C4-2B (cell line): ENCODE results near the gene LRRC66.

Experiments
- H3K27ac ChIP-seq: fragments of 450-650 bp; 2 replicates; pipeline ENCODE4 v1.5.1; 2017
- ZFX ChIP-seq: fragments of 450-650 bp; IDR thresholded peaks from 2 replicates; pipeline ENCODE4 v1.6.1; 2017
- TF ChIP-seq, protein P1 (sequence below): fragments of 450-650 bp; conservative IDR thresholded peaks from 2 replicates; pipeline ENCODE4 v1.5.1; 2017; ENCODE audit warnings: mild to moderate bottlenecking

Gene LRRC66

DNA sequence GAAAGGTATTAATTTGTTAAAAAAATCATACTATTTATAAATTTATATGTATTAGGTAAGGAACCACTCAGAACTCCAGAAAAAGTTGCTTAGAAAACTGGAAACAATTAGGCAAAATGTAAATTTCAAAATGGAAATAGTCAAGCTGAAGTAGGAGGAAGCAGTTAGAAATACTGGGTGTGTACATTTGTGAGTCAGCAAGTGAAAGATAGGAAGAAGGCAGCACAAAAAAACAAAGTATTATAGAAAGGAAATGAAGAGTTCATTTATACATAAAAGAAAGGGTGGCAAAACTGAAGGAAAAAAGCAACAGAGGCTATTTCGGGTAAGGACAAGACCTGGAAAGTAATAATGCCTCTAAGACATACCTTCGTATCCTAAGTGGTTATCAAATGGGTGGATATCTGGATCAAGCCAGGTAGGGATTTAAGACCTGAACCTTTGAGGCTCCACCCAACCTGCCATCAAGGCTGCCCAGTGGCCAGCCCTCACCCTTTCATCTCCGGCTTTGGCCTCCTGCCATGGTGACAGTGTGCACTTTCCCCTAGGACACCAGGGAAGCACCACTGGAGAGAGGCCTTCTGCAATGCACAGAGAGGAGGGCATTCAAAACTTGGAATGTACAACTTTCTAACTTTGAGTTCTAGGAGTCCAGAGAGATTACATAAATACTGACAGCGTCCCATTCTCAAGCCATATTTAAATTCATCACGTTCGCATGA is at the start of gene LRRC66:
Gene LRRC66 (minus strand): TSS at position 428 of the 722 bp plus-strand sequence. CDS start 2,750 bp downstream, outside the sequence.
- H3K27ac ChIP-seq = no peak within 1 kb of the TSS
- TF ChIP-seq, protein P1, sequence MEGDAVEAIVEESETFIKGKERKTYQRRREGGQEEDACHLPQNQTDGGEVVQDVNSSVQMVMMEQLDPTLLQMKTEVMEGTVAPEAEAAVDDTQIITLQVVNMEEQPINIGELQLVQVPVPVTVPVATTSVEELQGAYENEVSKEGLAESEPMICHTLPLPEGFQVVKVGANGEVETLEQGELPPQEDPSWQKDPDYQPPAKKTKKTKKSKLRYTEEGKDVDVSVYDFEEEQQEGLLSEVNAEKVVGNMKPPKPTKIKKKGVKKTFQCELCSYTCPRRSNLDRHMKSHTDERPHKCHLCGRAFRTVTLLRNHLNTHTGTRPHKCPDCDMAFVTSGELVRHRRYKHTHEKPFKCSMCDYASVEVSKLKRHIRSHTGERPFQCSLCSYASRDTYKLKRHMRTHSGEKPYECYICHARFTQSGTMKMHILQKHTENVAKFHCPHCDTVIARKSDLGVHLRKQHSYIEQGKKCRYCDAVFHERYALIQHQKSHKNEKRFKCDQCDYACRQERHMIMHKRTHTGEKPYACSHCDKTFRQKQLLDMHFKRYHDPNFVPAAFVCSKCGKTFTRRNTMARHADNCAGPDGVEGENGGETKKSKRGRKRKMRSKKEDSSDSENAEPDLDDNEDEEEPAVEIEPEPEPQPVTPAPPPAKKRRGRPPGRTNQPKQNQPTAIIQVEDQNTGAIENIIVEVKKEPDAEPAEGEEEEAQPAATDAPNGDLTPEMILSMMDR = no peak
- no peak for TF ChIP-seq ZFX

- no peak for TF ChIP-seq ZFX
- TF ChIP-seq, protein P1 = no peak
- H3K27ac ChIP-seq = no peak overlapping the region
These were observed 49.4 kb upstream of the LRRC66 start for GRCh38 chr4:52069571-52069970.

DNA sequence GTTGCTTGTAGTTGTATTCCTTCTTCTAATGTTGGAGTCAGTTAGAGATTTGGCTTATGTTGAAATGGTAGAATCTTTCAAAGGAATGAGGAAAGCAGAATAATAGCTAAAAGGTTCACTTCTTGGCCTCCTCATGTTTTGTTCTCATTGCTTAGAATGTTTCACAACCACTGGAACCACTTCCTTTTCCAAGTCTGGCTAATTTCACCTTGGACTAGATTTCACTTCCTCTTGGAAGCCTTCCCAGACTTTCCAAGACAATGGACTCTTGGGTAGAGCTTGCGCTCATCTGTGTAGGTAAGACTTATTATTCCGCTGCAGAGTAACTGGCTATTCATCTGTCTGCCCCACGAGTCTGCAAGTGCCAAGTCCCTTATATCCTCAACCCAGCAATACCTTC is 39.2 kb upstream of the LRRC66 start:
- TF ChIP-seq, protein P1 = no peak
- TF ChIP-seq ZFX = no peak
- H3K27ac ChIP-seq = no peak overlapping the region

DNA sequence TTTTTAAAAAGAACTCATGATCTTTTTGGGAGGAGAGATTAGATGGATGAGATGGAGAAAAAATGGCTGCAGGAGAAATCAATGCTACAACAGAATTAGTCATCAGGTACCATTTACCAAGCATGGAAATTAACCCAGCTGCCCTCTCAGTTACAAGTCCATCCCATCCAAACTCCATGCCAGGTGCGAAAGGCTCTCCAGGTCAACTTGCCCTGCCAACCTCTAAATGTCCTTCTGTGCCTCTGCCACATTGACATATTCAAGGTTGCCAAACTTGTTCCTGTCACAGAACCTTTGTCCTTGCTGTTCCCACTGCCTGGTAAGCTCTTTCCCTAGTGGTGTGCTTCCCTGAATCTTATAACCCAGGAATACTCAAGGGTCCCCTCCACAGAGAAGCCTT is 38.1 kb upstream of the LRRC66 start:
- TF ChIP-seq, protein P1 = no peak
- no peak for TF ChIP-seq ZFX
- H3K27ac ChIP-seq = no peak overlapping the region

GRCh38 chr4:52057196-52057595 is 37.0 kb upstream of the LRRC66 start:
- no peak overlapping the region for H3K27ac ChIP-seq
- no peak for TF ChIP-seq ZFX
- TF ChIP-seq, protein P1 = no peak

- H3K27ac ChIP-seq = no peak overlapping the region
- TF ChIP-seq, protein P1 = no peak
- TF ChIP-seq ZFX = no peak
These were observed 34.1 kb upstream of the LRRC66 start for GRCh38 chr4:52054254-52054653.

DNA sequence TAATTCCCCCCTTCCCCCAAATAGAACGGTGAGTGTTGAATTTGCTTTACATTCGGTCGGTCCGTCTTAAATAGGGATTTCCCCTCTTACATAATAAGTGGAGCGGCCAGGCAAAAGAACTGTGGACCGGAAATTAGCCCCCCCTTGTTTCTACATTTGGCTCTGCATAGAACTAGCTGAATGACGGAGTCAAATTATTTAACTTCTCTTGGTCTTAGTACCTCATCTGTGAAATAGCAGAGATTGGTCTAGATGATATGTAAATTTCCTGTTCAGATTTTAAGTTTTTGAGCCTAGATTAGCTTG is 32.3 kb upstream of the LRRC66 start:
- H3K27ac ChIP-seq = peak overlapping the region; percentile 41; the same call in 1 of the 2 replicates
- no peak for TF ChIP-seq ZFX
- TF ChIP-seq, protein P1 = no peak
